ENCODE data around the gene UBXN4.

- TF ChIP-seq POLR2AphosphoS5 (IDR thresholded peaks at IDR 0.05) = no peak
- no peak for TF ChIP-seq CTCF (IDR thresholded peaks at IDR 0.05)
- no peak for TF ChIP-seq POLR2A (IDR thresholded peaks at IDR 0.05)
Observed at GRCh38 chr2:135786823-135787222, 45.2 kb downstream of the UBXN4 start.
